NCI-H128 (cell line): ENCODE data around the gene FAM3C.

Source experiments
- DNase-seq: peaks from one replicate; lab custom pipeline; 2025; ENCODE audit not compliant: unreplicated experiment; lab: John Stamatoyannopoulos, UW

FAM3C gene

DNA sequence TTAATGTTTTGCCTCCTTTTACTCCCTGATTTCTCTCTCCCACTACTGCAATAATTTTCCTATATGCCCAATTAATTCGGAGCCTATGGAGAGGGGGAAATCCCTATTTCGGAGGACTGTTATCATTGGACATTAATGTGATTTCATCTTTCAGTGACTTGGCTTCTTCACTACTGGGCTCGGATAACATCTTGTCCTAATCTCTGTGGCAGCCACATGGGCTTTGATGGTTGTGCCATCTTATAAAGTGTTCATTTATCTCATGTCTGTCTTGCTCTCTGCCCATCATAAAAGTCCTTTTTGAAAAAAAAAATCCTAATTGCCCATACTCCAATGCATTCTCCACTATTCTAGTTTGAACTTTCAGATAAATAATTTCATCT is 15.5 kb upstream of the FAM3C start:
- no peak for DNase-seq

DNA sequence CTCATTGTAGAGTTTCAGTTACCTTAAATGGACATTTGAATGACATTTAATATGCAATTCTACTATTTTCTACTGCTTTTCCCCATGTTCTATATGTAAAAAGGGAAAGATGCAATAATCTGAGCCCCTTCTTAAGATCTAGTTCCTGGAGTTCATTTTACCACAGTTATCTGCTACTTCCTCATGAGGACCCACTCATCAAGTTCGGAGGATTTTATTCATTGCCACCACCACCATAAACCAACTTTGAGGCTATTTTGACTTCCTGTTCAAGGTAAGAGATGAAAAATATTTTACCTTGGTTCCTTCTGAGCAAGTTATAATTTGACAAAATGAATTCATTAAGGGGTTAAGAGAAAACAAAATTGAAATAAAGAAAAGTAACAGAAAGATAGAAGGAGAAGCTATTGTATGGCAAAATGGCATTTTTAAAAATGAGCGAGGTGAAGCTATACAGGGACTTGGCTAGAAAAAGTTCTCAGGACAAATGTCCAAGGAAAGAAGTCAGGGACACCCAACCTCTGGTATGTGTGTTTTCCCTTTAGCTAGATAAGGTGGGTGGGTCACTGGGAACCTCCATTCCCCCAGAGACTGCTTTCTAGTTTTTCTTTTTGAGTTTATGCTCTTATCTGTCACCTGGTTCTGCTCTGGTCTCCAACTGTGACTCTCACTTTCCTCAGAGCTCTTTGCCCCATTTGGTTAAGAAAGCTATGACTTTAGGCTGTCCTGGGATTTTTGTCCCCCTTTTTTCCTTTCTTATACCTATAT is 14.9 kb upstream of the FAM3C start:
- DNase-seq: no peak

DNA sequence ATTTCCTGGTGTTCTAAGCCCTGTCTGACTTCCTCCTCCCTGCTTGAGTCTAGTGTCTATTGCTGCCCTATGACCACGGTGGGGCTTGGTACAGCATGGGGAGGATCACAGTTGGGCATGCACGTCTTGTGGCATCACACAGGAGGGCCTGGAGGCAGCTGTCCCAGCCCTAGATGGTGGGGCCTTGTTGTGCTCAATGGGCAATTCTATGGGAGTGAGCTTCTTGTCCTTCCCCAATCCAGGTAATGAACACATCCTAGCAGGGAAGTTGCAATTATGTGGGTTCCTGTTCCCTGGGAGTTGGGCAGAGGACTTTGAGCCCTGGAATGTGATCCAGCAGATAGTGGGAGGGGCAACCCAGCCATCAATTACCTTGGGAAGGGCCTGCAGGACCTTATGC is 10.8 kb upstream of the FAM3C start:
- DNase-seq: no peak

DNA sequence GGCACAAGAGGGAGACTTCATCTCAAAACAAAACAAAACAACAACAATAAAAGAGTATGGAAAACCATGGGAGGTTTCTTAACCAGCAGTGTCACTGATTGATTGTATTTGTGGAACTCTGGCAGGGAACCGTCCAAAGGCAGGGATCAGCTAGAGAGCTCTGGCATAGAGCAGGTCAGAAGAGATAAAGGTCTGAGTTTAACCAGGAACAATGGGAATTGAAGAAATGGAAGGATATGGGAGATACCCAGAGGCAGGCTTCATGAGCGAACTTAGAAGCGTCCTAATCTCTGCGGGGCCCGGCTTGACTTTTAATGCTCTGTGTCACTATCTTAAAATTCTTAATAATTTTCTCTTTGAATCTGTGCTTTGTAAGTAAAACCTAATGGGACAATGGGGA is 10.4 kb upstream of the FAM3C start:
- no peak for DNase-seq

- no peak for DNase-seq
These were observed 8.2 kb upstream of the FAM3C start for GRCh38 chr7:121404348-121404747.

DNA sequence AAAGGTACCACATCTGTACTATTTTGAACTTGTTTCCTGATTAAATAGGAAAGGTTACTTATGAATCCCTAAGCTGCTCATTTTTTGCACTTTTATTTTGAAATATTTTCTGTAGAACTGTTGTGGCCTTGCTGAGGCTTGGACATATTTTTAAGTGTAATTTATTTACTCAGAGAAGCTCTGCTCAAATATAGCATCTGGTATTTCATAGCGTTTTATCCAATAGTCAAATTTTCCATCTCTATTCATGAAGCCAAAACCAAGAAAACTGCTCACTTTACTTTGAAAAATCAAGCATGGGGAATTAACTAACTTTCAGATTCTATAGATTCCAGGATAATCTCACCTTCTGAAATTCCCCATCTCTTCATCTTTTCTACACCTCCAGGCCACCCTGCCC is 6.6 kb upstream of the FAM3C start:
- DNase-seq: no peak

- DNase-seq: no peak
These were observed 5.8 kb upstream of the FAM3C start for GRCh38 chr7:121401896-121402295.

- no peak for DNase-seq
These were observed 2.1 kb upstream of the FAM3C start for GRCh38 chr7:121398246-121398645.

DNA sequence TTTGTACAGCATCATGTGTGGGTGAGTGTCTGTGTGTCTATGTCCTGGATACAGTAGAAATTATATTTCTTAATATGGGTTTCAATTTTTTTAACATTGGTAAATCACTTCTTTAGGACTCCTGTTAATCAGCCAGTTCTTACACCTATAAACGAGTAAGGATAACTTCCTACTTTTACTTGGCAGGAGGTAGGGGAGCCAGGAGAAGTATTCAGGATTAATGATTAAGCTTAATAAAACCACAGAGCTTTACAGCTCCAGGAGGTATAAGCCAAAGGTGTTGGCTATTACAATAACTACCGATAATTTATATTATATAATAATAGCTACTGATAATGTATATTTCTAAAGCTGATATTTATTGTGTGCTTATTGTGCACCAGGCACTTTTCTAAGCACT is 1.7 kb upstream of the FAM3C start:
- DNase-seq: no peak

DNA sequence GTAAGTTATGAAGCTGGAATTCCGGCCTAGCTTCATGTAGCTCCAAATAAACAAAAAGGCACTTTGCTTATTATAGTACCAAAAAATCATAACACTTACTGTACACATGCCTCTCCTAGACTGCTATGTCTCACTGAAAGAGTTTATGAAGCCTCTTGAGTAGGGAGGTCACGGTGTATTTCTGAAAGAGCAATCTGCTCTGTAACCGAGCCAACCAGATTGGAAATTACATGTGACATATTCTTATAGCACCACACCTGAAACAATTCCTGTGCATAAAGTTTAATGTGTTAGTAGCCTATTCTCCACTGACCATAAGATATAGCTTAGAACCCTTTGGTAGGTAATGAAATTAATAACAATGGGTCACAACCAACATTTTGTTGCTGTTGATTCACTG is 1.3 kb upstream of the FAM3C start:
- no peak for DNase-seq

GRCh38 chr7:121395494-121395960 is 581 bp downstream of the FAM3C start:
- DNase-seq: no peak

DNA sequence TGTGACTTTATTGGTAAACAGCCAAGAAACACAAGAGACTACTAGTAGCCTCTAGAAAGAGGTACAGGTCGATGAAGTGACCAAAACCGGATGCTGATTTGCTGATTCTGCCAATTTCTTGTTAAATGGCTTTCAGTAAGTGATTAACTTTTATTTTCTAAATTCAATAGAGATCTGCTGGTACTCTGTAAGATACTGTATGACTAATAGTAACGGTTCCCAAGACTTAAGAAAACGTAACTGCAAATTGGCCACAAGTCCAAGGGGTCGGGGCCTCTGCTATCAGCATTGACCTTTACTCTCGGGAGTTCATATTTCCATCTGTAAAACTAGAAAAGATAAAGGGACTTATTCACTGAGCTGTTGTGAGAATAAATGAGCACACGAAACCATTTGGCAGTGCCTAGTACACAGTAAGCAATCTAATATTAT is 1.4 kb downstream of the FAM3C start:
- DNase-seq: no peak

DNA sequence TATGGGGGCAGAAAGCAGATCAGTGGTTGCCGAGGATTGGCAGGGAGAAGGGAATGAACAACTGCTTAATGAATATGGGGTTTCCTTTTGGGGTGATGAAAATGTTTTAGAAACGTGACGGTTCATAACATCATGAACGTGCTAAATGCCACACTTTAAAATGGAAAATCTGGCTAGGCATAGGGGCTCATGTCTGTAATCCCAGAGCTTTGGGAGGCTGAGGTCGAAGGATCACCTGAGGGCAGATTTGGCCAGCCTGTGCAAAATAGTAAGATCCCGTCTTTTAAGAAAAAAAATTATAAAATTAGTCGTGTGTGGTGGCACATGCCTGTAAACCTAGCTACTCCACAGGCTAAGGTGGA is 3.1 kb downstream of the FAM3C start:
- DNase-seq: no peak

DNA sequence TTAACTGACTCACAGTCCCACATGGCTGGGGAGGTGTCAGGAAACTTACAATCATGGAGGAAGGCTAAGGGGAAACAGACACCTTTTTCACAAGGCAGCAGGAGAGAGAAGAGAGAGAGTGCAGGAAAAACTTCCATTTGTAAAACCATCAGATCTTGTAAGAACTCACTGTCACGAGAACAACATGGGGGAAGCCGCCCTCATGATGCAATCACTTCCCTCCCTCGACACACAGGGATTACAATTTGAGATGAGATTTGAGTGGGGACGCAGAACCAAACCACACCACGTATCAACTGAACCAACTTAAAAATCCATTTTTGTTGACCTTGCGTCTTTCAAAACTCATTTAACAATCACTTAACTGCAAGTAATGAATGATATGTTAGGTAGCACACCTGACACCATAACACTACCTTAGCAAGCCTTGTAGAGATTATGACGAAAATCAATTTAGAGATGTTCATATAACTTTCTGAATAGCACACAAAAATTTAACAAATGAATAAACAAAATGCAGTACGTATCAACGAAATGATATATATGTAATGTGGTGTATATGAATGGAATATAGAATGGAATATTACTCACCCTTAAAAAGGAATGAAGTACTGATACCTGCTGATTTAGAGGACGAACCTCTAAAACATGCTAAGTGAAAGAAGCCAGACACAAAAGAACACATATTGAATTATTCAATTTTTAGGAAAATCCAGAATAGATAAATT is 3.7 kb downstream of the FAM3C start:
- DNase-seq: no peak

DNA sequence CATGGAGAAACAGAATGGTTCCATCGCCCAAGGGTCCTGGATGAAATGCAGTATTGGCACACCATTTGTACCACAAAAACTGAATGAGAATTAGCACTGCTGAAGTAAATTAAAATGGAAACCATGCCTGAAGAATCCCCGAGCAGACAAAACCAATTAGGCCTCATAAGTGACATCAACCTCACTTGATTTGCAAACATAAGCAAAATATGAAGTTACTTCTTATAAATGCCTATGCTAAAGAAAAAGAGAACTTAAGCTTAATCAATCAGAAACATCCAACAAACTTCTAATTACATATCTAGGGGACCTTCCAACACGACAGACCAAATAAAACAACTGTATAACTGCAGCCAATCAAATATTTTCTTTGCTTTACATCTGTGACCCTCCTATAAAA is 4.4 kb downstream of the FAM3C start:
- no peak for DNase-seq

GRCh38 chr7:121390617-121391016 is 5.5 kb downstream of the FAM3C start:
- no peak for DNase-seq

- no peak for DNase-seq
These were observed 6.0 kb downstream of the FAM3C start for GRCh38 chr7:121390109-121390508.

- no peak for DNase-seq
These were observed 7.2 kb downstream of the FAM3C start for GRCh38 chr7:121388950-121389349.

DNA sequence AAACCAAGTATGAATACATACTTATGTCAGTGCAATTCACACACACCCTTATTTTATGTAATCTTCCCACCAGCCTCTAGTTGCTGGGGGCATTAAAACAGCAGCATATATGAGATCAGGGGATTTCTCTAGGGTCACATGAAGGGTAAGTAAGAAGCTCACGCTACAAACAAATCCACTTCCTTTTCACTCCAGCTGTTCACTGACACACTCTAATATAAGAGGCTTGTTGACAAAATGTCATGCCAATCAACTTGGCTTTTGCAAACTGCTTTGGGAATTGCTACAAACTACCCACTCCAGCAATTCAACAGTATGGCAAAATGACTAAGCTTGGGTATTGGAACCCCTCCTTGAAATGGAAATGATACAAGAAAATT is 10.3 kb downstream of the FAM3C start:
- no peak for DNase-seq

- no peak for DNase-seq
These were observed 10.9 kb downstream of the FAM3C start for GRCh38 chr7:121385056-121385799.

DNA sequence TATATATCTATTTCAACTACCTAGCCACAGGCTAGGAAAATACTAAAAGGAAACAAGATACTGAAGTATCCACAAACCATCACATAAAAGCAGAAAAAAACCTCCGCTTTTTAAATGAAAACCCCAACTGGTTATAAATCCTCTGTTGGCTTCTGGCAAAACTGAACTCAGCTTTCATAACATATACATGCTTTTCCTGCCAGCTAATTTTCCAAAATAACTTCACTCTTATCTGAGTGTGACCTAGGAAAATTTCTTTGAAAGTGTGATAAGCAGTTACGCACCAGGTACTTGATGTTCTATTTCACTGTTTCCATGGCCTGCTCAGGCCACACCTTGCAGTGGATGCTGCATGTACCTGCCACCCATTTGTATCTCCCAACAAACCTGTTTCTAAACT is 11.8 kb downstream of the FAM3C start:
- DNase-seq: no peak
